Ishikawa (cell line): ENCODE results near the gene TP53BP1.

Experiments
- CEBPB ChIP-seq: IDR thresholded peaks from 2 replicates; pipeline ENCODE4 v1.6.1; 2012
- CREB1 ChIP-seq: IDR thresholded peaks from 2 replicates; pipeline ENCODE4 v1.6.1; 2012; ENCODE audit warnings: low read depth
- EP300 ChIP-seq: IDR thresholded peaks from 2 replicates; pipeline ENCODE4 v1.6.1; 2012; ENCODE audit warnings: borderline replicate concordance
- FOXM1 ChIP-seq: IDR thresholded peaks from 2 replicates; pipeline ENCODE4 v1.6.1; 2012; ENCODE audit warnings: low read depth, borderline replicate concordance
- NFIC ChIP-seq: IDR thresholded peaks from 2 replicates; pipeline ENCODE4 v1.6.1; 2012
- RAD21 ChIP-seq: IDR thresholded peaks from 2 replicates; pipeline ENCODE4 v1.6.1; 2012; ENCODE audit warnings: low read depth
- REST ChIP-seq: IDR thresholded peaks from 2 replicates; pipeline ENCODE4 v1.6.1; 2012; ENCODE audit warnings: low read depth, mild to moderate bottlenecking
- TAF1 ChIP-seq: IDR thresholded peaks from 2 replicates; pipeline ENCODE4 v1.6.1; 2012; ENCODE audit warnings: low read depth, mild to moderate bottlenecking
- TCF12 ChIP-seq: IDR thresholded peaks from 2 replicates; pipeline ENCODE4 v1.6.1; 2012; ENCODE audit warnings: low read depth
- USF1 ChIP-seq: IDR thresholded peaks from 2 replicates; pipeline ENCODE4 v1.6.1; 2012
- YY1 ChIP-seq: IDR thresholded peaks from 2 replicates; pipeline ENCODE4 v1.6.1; 2012; ENCODE audit warnings: low read depth
- ZBTB7A ChIP-seq: IDR thresholded peaks from 2 replicates; pipeline ENCODE4 v1.6.1; 2012; ENCODE audit warnings: low read depth
- TF ChIP-seq, protein P1 (sequence below): IDR thresholded peaks from 2 replicates; pipeline ENCODE4 v1.6.1; 2012

GRCh38 chr15:43511012-43511885 lies 18.3 kb upstream of the TP53BP1 start:
- TF ChIP-seq TAF1 (no peak), YY1 (no peak), RAD21 (peak; percentile 7; the same call in 1 of the 2 replicates), CREB1 (no peak), TCF12 (no peak), EP300 (no peak), FOXM1 (no peak), CEBPB (no peak), NFIC (no peak), ZBTB7A (no peak), USF1 (no peak), REST (no peak)
- TF ChIP-seq, protein P1, sequence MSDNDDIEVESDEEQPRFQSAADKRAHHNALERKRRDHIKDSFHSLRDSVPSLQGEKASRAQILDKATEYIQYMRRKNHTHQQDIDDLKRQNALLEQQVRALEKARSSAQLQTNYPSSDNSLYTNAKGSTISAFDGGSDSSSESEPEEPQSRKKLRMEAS: no peak; the same call in 1 of the 2 replicates
